HEK293 (cell line): ENCODE data around the gene PCNX4.
A peak's percentile ranks its signal among the peaks of the same experiment; 100 is the strongest.
"Not testable (repeated sequence)": the region's sequence is repeated elsewhere in the genome, so short reads cannot be mapped to it uniquely, and the experiment has no call there.

Experiments
- CTCF ChIA-PET: fragments of 350-600 bp; formaldehyde crosslinking; extraction: SDS; loops from one replicate; lab custom pipeline; 2021; ENCODE audit warnings: antibody characterized with exemption; lab: Yijun Ruan, JAX
- POLR2A ChIA-PET: fragments of 300-600 bp; formaldehyde crosslinking; extraction: SDS; loops from one replicate; lab custom pipeline; 2020; ENCODE audit warnings: antibody characterized with exemption, inconsistent platforms; lab: Yijun Ruan, JAX
- H3K27ac ChIP-seq: fragments of 200-500 bp; sonication (Bioruptor generic); 2 replicates; pipeline ENCODE4 v1.5.1; 2014; ENCODE audit warnings: low read depth, low read length, control low read depth, inconsistent platforms; ENCODE audit errors: extremely low read depth
- H3K36me3 ChIP-seq, 2 experiments: fragments of 200-500 bp in 1 of 2; sonication (Bioruptor generic) in 1 of 2; 1 replicate in 1 of 2; 2 replicates in 1 of 2; pipeline ENCODE4 v1.5.1; 2014 to 2017; ENCODE audit warnings: inconsistent platforms in 2 of 2, low read length in 2 of 2; ENCODE audit not compliant: control insufficient read depth in 2 of 2, insufficient read depth in 1 of 2
- H3K4me1 ChIP-seq: fragments of 200-500 bp; sonication (Bioruptor generic); 2 replicates; pipeline ENCODE4 v1.5.1; 2014; ENCODE audit warnings: mild to moderate bottlenecking, low read length, inconsistent platforms; ENCODE audit not compliant: control insufficient read depth, insufficient read depth
- H3K4me3 ChIP-seq: 2 replicates; pipeline ENCODE4 v1.5.1; 2011; ENCODE audit warnings: low read depth, mild to moderate bottlenecking, control low read depth, low read length, moderate library complexity
- H3K9me3 ChIP-seq: fragments of 200-500 bp; sonication (Bioruptor generic); 2 replicates; pipeline ENCODE4 v1.5.1; 2014; ENCODE audit warnings: low read depth, low read length, inconsistent platforms; ENCODE audit not compliant: control insufficient read depth, insufficient read depth
- ATF2 ChIP-seq: fragments of 450-650 bp; formaldehyde crosslinking; IDR thresholded peaks from 2 replicates; pipeline ENCODE4 v1.5.1; 2016; ENCODE audit warnings: missing biosample characterization, missing genetic modification characterization, low read depth
- KLF1 ChIP-seq: fragments of 450-650 bp; formaldehyde crosslinking; IDR thresholded peaks from 2 replicates; pipeline ENCODE4 v1.5.1; 2016; ENCODE audit warnings: missing biosample characterization, missing genetic modification characterization
- KLF7 ChIP-seq: fragments of 450-650 bp; formaldehyde crosslinking; IDR thresholded peaks from 2 replicates; pipeline ENCODE4 v1.5.1; 2016; ENCODE audit warnings: missing biosample characterization, missing genetic modification characterization, borderline replicate concordance
- TRIM28 ChIP-seq: IDR thresholded peaks from 2 replicates; pipeline ENCODE4 v1.6.1; 2011; ENCODE audit warnings: low read length, control low read depth, borderline replicate concordance
- ZBTB48 ChIP-seq: fragments of 450-650 bp; formaldehyde crosslinking; IDR thresholded peaks from 2 replicates; pipeline ENCODE4 v1.5.1; 2016; ENCODE audit warnings: missing biosample characterization, missing genetic modification characterization
- ZEB2 ChIP-seq: fragments of 450-650 bp; formaldehyde crosslinking; IDR thresholded peaks from 2 replicates; pipeline ENCODE4 v1.5.1; 2016; ENCODE audit warnings: missing biosample characterization, missing genetic modification characterization
- ZNF138 ChIP-seq: fragments of 450-650 bp; formaldehyde crosslinking; IDR thresholded peaks from 2 replicates; pipeline ENCODE4 v1.5.1; 2016; ENCODE audit warnings: missing biosample characterization, missing genetic modification characterization, borderline replicate concordance
- ZNF202 ChIP-seq: fragments of 450-650 bp; formaldehyde crosslinking; IDR thresholded peaks from 2 replicates; pipeline ENCODE4 v1.5.1; 2016; ENCODE audit warnings: missing biosample characterization, missing genetic modification characterization, borderline replicate concordance
- ZNF248 ChIP-seq: fragments of 450-650 bp; formaldehyde crosslinking; IDR thresholded peaks from 2 replicates; pipeline ENCODE4 v1.5.1; 2017; ENCODE audit warnings: missing biosample characterization, missing genetic modification characterization
- ZNF350 ChIP-seq: fragments of 450-650 bp; formaldehyde crosslinking; IDR thresholded peaks from 2 replicates; pipeline ENCODE4 v1.5.0; 2017; ENCODE audit warnings: missing biosample characterization, mild to moderate bottlenecking, missing genetic modification characterization
- ZNF37A ChIP-seq: fragments of 450-650 bp; IDR thresholded peaks from 2 replicates; pipeline ENCODE4 v1.5.1; 2018; ENCODE audit warnings: missing biosample characterization, missing genetic modification characterization
- ZNF777 ChIP-seq: fragments of 450-650 bp; formaldehyde crosslinking; IDR thresholded peaks from 2 replicates; pipeline ENCODE4 v1.5.1; 2017; ENCODE audit warnings: missing biosample characterization, missing genetic modification characterization, borderline replicate concordance
- ZSCAN30 ChIP-seq: fragments of 450-650 bp; IDR thresholded peaks from 2 replicates; pipeline ENCODE4 v1.5.1; 2018; ENCODE audit warnings: missing biosample characterization, mild to moderate bottlenecking, missing genetic modification characterization, moderate library complexity
- ZSCAN5A ChIP-seq: fragments of 450-650 bp; formaldehyde crosslinking; IDR thresholded peaks from 2 replicates; pipeline ENCODE4 v1.5.1; 2016; ENCODE audit warnings: missing biosample characterization, missing genetic modification characterization
- TF ChIP-seq, protein P1 (sequence below): fragments of 450-650 bp; formaldehyde crosslinking; IDR thresholded peaks from 2 replicates; pipeline ENCODE4 v1.5.1; 2016; ENCODE audit warnings: missing biosample characterization, missing genetic modification characterization
- TF ChIP-seq, protein P2 (sequence below): fragments of 450-650 bp; formaldehyde crosslinking; IDR thresholded peaks from 2 replicates; pipeline ENCODE4 v1.5.1; 2016; ENCODE audit warnings: missing biosample characterization, missing genetic modification characterization

Gene PCNX4

DNA sequence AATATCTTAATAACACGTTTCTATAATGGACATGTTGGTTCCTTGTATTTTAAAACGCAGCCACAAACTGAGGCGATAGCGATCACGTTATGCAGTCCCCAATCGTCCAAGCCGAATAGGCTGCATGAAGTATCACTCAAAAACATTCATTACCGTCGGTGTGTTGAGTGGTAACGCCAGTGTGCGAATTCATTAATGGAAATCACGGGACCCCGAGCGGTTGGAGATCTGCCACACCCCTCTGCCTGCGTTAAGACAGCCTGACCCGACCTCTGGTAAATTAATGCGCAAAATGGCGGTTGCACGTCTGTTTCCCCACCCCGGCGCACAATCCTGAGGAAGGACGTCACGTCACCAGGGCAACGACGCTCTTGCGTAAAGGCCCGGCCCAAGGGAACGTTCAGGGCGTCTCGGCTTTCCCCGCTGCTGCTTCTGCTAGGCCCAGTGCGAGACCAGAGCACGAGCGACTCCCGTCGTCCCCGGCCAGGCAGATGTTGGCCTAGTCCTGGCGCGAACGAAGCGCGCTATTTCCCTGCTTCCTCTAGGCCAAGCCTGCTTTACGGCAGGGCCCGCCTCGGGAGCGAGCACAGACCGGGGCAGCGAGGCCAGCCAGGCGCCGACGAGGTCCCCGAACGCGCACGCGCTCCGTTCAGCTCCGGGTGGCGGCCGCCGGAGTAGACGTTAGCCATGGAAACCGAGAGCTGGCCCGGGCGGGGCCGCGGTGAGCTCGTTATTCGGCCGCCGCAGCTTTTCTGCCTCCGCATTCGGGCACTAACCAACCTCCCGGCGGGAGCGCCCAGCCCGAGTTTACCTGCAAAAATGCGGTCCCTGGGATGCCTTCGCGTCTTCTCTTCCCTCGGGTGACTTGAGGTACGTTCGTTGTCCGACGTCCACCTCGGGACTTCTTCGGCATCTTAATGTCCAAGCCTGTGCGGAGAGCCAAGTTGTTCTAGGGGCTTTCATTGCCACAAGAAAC, at the start of gene PCNX4 (continued):
- TF ChIP-seq ZNF350 (no peak), ZNF138 (no peak)
- TF ChIP-seq, protein P1, sequence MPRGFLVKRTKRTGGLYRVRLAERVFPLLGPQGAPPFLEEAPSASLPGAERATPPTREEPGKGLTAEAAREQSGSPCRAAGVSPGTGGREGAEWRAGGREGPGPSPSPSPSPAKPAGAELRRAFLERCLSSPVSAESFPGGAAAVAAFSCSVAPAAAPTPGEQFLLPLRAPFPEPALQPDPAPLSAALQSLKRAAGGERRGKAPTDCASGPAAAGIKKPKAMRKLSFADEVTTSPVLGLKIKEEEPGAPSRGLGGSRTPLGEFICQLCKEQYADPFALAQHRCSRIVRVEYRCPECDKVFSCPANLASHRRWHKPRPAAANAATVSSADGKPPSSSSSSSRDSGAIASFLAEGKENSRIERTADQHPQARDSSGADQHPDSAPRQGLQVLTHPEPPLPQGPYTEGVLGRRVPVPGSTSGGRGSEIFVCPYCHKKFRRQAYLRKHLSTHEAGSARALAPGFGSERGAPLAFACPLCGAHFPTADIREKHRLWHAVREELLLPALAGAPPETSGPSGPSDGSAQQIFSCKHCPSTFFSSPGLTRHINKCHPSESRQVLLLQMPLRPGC (tag by site-specific recombination): peak; percentile 32; the same call in 1 of the 2 replicates
- TF ChIP-seq, all 188 proteins: peak for 48

DNA sequence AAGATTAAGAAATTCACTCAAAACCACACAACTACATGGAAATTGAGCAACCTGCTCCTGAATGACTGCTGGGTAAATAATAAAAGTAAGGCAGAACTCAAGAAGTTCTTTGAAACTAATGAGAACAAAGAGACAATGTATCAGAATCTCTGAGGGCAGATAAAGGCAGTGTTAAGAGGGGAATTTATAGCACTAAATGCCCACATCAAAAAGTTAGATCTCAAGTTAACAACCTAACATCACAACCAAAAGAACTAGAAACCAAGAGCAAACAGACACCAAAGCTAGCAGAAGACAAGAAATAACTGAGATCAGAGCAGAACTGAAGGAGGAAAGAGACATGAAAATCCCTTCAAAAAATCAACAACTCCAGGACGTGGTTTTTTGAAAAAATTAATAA, 43.7 kb upstream of the PCNX4 start:
- H3K4me3 ChIP-seq, H3K4me1 ChIP-seq, POLR2A ChIA-PET, H3K9me3 ChIP-seq, H3K27ac ChIP-seq, H3K36me3 ChIP-seq, CTCF ChIA-PET: not testable (repeated sequence)

- Histone ChIP-seq H3K27ac (no peak overlapping the region), H3K36me3 (no peaks in the 10 kb centered on the region)
Measured at GRCh38 chr14:60051721-60052221, 40.0 kb upstream of the PCNX4 start.

More at GRCh38 chr14:60051721-60052221, 40.0 kb upstream of the PCNX4 start:
- Histone ChIP-seq H3K4me3 (no peak overlapping the region), H3K4me1 (no peaks in the 10 kb centered on the region), H3K9me3 (no peaks in the 10 kb centered on the region)
- POLR2A ChIA-PET: no interaction called here
- CTCF ChIA-PET: no interaction called here
- no peak for TF ChIP-seq ZNF202 (tag by site-specific recombination)
- no peak for TF ChIP-seq ZNF777
- no peak for TF ChIP-seq TRIM28
- TF ChIP-seq ATF2 (tag by site-specific recombination): no peak
- TF ChIP-seq ZEB2 (tag by site-specific recombination): no peak
- TF ChIP-seq, protein P2, sequence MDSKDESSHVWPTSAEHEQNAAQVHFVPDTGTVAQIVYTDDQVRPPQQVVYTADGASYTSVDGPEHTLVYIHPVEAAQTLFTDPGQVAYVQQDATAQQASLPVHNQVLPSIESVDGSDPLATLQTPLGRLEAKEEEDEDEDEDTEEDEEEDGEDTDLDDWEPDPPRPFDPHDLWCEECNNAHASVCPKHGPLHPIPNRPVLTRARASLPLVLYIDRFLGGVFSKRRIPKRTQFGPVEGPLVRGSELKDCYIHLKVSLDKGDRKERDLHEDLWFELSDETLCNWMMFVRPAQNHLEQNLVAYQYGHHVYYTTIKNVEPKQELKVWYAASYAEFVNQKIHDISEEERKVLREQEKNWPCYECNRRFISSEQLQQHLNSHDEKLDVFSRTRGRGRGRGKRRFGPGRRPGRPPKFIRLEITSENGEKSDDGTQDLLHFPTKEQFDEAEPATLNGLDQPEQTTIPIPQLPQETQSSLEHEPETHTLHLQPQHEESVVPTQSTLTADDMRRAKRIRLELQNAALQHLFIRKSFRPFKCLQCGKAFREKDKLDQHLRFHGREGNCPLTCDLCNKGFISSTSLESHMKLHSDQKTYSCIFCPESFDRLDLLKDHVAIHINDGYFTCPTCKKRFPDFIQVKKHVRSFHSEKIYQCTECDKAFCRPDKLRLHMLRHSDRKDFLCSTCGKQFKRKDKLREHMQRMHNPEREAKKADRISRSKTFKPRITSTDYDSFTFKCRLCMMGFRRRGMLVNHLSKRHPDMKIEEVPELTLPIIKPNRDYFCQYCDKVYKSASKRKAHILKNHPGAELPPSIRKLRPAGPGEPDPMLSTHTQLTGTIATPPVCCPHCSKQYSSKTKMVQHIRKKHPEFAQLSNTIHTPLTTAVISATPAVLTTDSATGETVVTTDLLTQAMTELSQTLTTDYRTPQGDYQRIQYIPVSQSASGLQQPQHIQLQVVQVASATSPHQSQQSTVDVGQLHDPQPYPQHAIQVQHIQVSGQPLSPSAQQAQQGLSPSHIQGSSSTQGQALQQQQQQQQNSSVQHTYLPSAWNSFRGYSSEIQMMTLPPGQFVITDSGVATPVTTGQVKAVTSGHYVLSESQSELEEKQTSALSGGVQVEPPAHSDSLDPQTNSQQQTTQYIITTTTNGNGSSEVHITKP (tag by site-specific recombination): no peak
- no peak for TF ChIP-seq ZSCAN5A (tag by site-specific recombination)
- no peak for TF ChIP-seq KLF1 (tag by site-specific recombination)
- TF ChIP-seq ZNF37A (tag by site-specific recombination): no peak
- TF ChIP-seq ZSCAN30 (tag by site-specific recombination): no peak
- TF ChIP-seq ZNF248: no peak
- no peak for TF ChIP-seq ZBTB48 (tag by site-specific recombination)
- TF ChIP-seq KLF7 (tag by site-specific recombination): no peak
